Pulmonary artery endothelial cell (primary cell): Measurements from ENCODE around the gene DMXL2. TPM values are rescaled to one million over a fixed set of nuclear protein-coding genes. Genes with fewer than 3 reads are reported as not detected.
"Not testable (repeated sequence)": the region's sequence is repeated elsewhere in the genome, so short reads cannot be mapped to it uniquely, and the experiment has no call there.

Source experiments
- DNase-seq: peaks from one replicate; pipeline ENCODE4 v3.0.0-alpha.2; 2011; ENCODE audit warnings: low read depth, low spot score
- total RNA-seq: library from RNA; depleted of rRNA; stranded (reverse); fragments of >200 nt; gene quantifications from 2 replicates; pipeline ENCODE4 v1.2.3, GENCODE V29; 2014

The DMXL2 gene
- total RNA-seq, 1 donor from 2014 or later: 11.5 TPM

- no peak for DNase-seq
These were observed 1.5 kb upstream of the DMXL2 start for GRCh38 chr15:51624022-51624421.

GRCh38 chr15:51623386-51623938 lies 891 bp upstream of the DMXL2 start:
- no peak for DNase-seq

GRCh38 chr15:51621936-51622603 lies 501 bp downstream of the DMXL2 start:
- DNase-seq: no peak

- DNase-seq: no peak
These were observed 1.3 kb downstream of the DMXL2 start for GRCh38 chr15:51621155-51621765.

- no peak for DNase-seq
These were observed 1.9 kb downstream of the DMXL2 start for GRCh38 chr15:51620641-51621040.

- no peak for DNase-seq
These were observed 2.4 kb downstream of the DMXL2 start for GRCh38 chr15:51620122-51620521.

GRCh38 chr15:51619331-51620035 lies 3.1 kb downstream of the DMXL2 start:
- DNase-seq: no peak

- DNase-seq: no peak
These were observed 4.7 kb downstream of the DMXL2 start for GRCh38 chr15:51617886-51618285.

- no peak for DNase-seq
These were observed 8.6 kb downstream of the DMXL2 start for GRCh38 chr15:51613951-51614350.

GRCh38 chr15:51612669-51613068 lies 9.9 kb downstream of the DMXL2 start:
- not testable (repeated sequence) for DNase-seq

GRCh38 chr15:51603462-51603948 lies 19.1 kb downstream of the DMXL2 start:
- not testable (repeated sequence) for DNase-seq

GRCh38 chr15:51603002-51603401 lies 19.6 kb downstream of the DMXL2 start:
- no peak for DNase-seq

- DNase-seq: no peak
These were observed 20.1 kb downstream of the DMXL2 start for GRCh38 chr15:51602484-51602883.

- DNase-seq: no peak
These were observed 20.8 kb downstream of the DMXL2 start for GRCh38 chr15:51601801-51602200.

- DNase-seq: no peak
These were observed 22.5 kb downstream of the DMXL2 start for GRCh38 chr15:51600114-51600513.

- DNase-seq: no peak
These were observed 32.5 kb downstream of the DMXL2 start for GRCh38 chr15:51589881-51590568.

- DNase-seq: no peak
These were observed 33.6 kb downstream of the DMXL2 start for GRCh38 chr15:51588966-51589365.

GRCh38 chr15:51585986-51586385 lies 36.6 kb downstream of the DMXL2 start:
- no peak for DNase-seq

- DNase-seq: no peak
These were observed 41.6 kb downstream of the DMXL2 start for GRCh38 chr15:51580982-51581381.

GRCh38 chr15:51580385-51580784 lies 42.2 kb downstream of the DMXL2 start:
- DNase-seq: no peak

- no peak for DNase-seq
These were observed 43.6 kb downstream of the DMXL2 start for GRCh38 chr15:51579012-51579411.
